BJ (cell line): Measurements from ENCODE around the gene ADD2. TPM values are rescaled to one million over a fixed set of nuclear protein-coding genes. Genes with fewer than 3 reads are reported as not detected.
"Not testable (repeated sequence)": the region's sequence is repeated elsewhere in the genome, so short reads cannot be mapped to it uniquely, and the experiment has no call there.

ENCODE experiments used
- CTCF ChIA-PET: fragments of 350-600 bp; formaldehyde crosslinking; extraction: SDS; loops from one replicate; lab custom pipeline; 2021; ENCODE audit warnings: antibody characterized with exemption, inconsistent platforms; lab: Yijun Ruan, JAX
- POLR2A ChIA-PET: fragments of 300-600 bp; sonication (Branson Sonifier 250); formaldehyde crosslinking; extraction: SDS; loops from one replicate; lab custom pipeline; 2021; ENCODE audit warnings: antibody characterized with exemption; lab: Charles Lee
- DNase-seq: peaks from one replicate; pipeline ENCODE4 v3.0.0-alpha.2; 2011; ENCODE audit warnings: low read depth
- H3K27me3 ChIP-seq: 2 replicates; pipeline ENCODE4 v1.6.0; 2011; ENCODE audit warnings: low read length; ENCODE audit not compliant: control insufficient read depth, insufficient read depth
- H3K36me3 ChIP-seq: 2 replicates; pipeline ENCODE4 v1.5.1; 2011; ENCODE audit warnings: low read length; ENCODE audit not compliant: control insufficient read depth, insufficient read depth
- H3K4me3 ChIP-seq: 2 replicates; pipeline ENCODE4 v1.5.1; 2011; ENCODE audit warnings: low read depth, mild to moderate bottlenecking, control low read depth, low read length
- polyA plus RNA-seq: library from polyadenylated mRNA; depleted of rRNA; stranded (reverse); fragments of >200 nt; gene quantifications from 2 replicates; pipeline ENCODE4 v1.2.3, GENCODE V29; 2011
- TF ChIP-seq, protein P1 (sequence below): IDR thresholded peaks from 2 replicates; pipeline ENCODE4 v1.5.1; 2011; ENCODE audit warnings: low read depth, mild to moderate bottlenecking, control low read depth, inconsistent platforms, low read length, moderate library complexity; ENCODE audit not compliant: insufficient read depth

Gene ADD2
- polyA plus RNA-seq, 1 experiment: not detected

DNA sequence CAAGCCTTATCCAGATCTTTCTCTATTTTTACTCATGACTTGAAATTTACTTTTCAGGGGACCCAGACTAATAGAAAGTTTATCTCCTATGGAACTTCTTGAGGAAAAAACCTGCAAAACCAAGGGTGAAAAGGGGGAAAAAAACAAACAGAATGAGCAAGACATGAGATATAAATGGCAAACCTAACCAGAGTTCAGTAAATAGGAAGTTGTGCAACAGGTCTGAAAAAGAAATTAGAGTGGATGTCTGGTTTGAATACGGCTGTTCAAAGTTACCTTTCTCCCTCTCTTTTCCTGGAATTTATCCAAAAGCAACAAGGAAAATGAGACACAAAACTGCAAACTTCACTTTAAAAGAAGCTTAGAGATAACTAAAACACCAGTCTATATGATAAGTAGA, 135.6 kb downstream of the ADD2 start:
- Histone ChIP-seq H3K36me3 (no peaks in the 10 kb centered on the region), H3K27me3 (peaks cover 3% of the 10 kb centered on the region), H3K4me3 (no peak overlapping the region)
- POLR2A ChIA-PET: no interaction called here
- TF ChIP-seq, protein P1, sequence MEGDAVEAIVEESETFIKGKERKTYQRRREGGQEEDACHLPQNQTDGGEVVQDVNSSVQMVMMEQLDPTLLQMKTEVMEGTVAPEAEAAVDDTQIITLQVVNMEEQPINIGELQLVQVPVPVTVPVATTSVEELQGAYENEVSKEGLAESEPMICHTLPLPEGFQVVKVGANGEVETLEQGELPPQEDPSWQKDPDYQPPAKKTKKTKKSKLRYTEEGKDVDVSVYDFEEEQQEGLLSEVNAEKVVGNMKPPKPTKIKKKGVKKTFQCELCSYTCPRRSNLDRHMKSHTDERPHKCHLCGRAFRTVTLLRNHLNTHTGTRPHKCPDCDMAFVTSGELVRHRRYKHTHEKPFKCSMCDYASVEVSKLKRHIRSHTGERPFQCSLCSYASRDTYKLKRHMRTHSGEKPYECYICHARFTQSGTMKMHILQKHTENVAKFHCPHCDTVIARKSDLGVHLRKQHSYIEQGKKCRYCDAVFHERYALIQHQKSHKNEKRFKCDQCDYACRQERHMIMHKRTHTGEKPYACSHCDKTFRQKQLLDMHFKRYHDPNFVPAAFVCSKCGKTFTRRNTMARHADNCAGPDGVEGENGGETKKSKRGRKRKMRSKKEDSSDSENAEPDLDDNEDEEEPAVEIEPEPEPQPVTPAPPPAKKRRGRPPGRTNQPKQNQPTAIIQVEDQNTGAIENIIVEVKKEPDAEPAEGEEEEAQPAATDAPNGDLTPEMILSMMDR: no peak
- DNase-seq: no peak
- CTCF ChIA-PET: interaction anchor here (0.9 kb wide), 1 partner anchor 15 kb away, joined by 3 read pairs; no protein-coding TSS in a partner anchor

GRCh38 chr2:70630761-70631160, 137.2 kb downstream of the ADD2 start:
- no peak for DNase-seq
- H3K36me3 ChIP-seq: no peaks in the 10 kb centered on the region
- ChIA-PET CTCF (interaction anchor here (0.8 to 1.5 kb wide), 4 partner anchors 12 to 327 kb away, joined by 3 to 6 read pairs (median 4); no protein-coding TSS in a partner anchor), POLR2A (no interaction called here)
- TF ChIP-seq, protein P1: no peak
- no peak overlapping the region for H3K4me3 ChIP-seq
- H3K27me3 ChIP-seq: peaks cover 6% of the 10 kb centered on the region

DNA sequence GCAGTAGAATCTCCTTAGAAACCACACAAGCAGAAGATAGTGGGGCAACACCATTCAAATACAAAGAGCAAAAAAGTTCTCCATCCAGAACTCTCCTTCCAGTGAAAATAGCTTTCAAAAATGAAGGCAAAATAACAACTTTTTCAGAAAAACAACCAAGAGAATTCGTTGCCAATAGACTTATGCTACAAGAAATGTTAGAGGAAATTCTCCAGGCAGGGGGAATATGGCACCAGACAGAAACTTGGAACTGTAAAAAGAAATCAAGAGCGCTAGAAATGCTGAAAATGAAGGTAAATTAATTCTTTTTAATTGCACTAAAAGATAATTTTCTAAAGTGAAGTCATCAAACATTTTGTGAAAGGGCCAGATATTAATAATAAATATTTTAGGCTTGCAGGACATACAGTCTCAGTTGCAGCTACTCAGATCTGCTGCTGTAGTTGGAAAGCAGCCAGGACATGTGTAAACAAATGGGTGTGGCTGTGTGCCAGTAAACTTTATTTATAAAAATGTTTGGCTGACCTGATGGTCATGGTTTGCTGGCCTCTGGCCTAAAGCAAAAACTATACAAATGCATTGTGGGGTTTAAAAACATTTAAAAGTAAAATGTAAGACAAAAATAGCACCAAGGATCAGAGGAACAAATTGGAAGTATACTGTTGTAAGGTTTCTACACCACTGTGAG, 140.6 kb downstream of the ADD2 start:
- ChIA-PET POLR2A (no interaction called here), CTCF (interaction anchor here (1.6 to 3.4 kb wide), 3 partner anchors 9 to 323 kb away, joined by 5 to 14 read pairs (median 12); no protein-coding TSS in a partner anchor)
- TF ChIP-seq, protein P1: no peak

DNA sequence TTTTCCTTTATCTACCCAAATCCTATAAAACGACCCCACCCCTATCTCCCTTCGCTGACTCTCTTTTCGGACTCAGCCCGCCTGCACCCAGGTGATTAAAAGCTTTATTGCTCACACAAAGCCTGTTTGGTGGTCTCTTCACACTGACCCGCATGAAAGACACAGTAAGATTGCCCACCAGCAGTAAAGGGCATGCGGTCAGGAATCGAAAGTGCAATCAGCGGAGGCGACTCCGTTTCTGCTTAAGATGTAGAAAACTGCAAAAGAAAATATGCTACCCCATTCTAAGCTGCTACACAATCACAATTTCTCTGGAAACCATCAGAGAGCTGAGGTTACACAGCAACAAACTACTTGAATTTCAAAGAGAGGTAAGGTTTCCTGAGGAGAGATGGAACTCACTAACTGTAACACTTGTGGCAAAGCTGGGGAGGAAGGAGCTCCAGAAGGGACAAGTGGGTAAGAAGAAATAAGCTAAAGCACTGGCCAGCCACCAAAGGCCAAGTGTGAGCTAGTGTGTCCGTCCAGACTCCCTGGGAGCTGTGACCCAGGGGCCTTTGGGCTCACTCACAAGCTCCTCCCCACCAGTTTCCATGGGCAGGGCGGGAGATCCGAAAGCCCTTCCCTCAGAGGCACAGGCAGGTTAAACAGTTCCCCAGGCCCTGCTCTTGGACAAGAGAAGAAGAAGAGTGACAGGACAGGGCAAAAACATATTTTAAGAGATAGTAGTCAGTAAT, 141.6 kb downstream of the ADD2 start:
- Histone ChIP-seq H3K36me3 (no peaks in the 10 kb centered on the region), H3K4me3 (no peak overlapping the region), H3K27me3 (peaks cover 6% of the 10 kb centered on the region)
- ChIA-PET POLR2A (interaction anchor here (0.6 kb wide), 1 partner anchor 20 kb away, joined by 3 read pairs; no protein-coding TSS in a partner anchor), CTCF (interaction anchor here (0.5 to 3.4 kb wide), 4 partner anchors 8 to 342 kb away, joined by 3 to 14 read pairs (median 8); no protein-coding TSS in a partner anchor)
- DNase-seq: no peak
- TF ChIP-seq, protein P1: no peak

More for the DNA sequence above, 140.6 kb downstream of the ADD2 start:
- Histone ChIP-seq H3K27me3 (peaks cover 6% of the 10 kb centered on the region), H3K36me3 (no peaks in the 10 kb centered on the region), H3K4me3 (no peak overlapping the region)
- DNase-seq: no peak

GRCh38 chr2:70621536-70621935, 146.5 kb downstream of the ADD2 start:
- H3K27me3 ChIP-seq, CTCF ChIA-PET, DNase-seq, POLR2A ChIA-PET, H3K36me3 ChIP-seq, H3K4me3 ChIP-seq: not testable (repeated sequence)
